ENCODE results near the gene ZNF473.

DNA sequence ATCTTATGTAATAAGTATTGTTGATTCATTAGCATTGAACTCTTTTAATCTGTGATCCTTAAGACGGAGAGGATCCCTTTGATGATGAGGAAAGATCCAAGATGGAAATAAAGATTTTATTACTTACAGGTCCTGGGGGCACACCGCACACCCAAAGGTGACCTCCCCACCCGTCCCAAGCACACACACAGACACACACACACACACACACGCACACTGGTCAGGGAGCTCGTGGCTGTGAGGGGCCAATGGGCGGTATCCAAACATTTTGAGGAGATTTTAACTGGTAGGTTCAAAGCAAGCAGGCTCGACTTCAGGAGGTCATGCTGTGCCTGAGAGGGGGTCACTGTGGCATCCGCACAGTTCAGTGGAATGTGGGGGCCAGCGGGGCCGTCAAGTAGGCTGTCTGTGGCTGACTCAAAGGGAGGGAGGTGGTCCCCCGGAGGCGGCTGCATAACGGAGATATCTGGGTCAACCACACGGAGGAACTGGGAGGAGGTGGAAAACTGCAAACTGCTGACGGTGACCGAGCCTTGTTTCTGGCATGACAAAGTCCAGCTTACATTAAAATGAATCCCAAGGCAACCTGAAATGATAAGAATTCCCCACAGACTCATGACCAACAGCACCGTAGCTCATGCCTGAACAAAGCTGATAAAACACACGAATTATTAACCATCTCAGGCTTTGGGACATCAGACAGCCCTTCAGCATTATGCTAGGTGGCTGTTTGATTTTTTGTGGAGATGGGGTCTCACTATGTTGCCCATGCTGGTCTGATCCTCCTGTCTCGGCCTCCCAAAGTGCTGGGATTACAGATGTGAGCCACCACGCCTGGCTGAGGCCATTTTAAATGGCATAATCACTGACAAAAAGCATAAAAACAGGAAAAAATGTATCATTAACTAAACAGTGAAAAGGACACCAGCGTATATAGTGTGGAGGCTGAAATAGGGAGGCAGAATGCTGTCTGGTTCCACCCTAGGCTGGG is 43.9 kb upstream of the ZNF473 start:
- TF ChIP-seq, protein P1, sequence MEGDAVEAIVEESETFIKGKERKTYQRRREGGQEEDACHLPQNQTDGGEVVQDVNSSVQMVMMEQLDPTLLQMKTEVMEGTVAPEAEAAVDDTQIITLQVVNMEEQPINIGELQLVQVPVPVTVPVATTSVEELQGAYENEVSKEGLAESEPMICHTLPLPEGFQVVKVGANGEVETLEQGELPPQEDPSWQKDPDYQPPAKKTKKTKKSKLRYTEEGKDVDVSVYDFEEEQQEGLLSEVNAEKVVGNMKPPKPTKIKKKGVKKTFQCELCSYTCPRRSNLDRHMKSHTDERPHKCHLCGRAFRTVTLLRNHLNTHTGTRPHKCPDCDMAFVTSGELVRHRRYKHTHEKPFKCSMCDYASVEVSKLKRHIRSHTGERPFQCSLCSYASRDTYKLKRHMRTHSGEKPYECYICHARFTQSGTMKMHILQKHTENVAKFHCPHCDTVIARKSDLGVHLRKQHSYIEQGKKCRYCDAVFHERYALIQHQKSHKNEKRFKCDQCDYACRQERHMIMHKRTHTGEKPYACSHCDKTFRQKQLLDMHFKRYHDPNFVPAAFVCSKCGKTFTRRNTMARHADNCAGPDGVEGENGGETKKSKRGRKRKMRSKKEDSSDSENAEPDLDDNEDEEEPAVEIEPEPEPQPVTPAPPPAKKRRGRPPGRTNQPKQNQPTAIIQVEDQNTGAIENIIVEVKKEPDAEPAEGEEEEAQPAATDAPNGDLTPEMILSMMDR (IDR thresholded peaks at IDR 0.05) = no peak
- TF ChIP-seq POLR2A (IDR thresholded peaks at IDR 0.05) = no peak

Data from lower leg skin (tissue), 3 donors.